Heart left ventricle (tissue), 16 donors: ENCODE measurements around the gene UPP1. TPM values are rescaled to one million over a fixed set of nuclear protein-coding genes. Genes with fewer than 3 reads are reported as not detected.

Experiments
- ATAC-seq, 4 donors: fragments of 200-7000 bp; cut with Tn5 transposase; one replicate each; pipeline ENCODE4 v1.9.1; 2020 to 2022; ENCODE audit warnings: moderate library complexity in 4 of 4, mild to moderate bottlenecking in 3 of 4, moderate number of reproducible peaks in 1 of 4
- DNase-seq, 5 donors: peaks; one replicate each; pipeline ENCODE4 v3.0.0-alpha.2; 2020
- H3K27ac ChIP-seq, 12 donors: fragments of 200-600 bp; sonication (generic) in 4 of 12; one replicate each; pipeline versions ENCODE4 v1.5.0 to v1.8.0; 2016 to 2022; ENCODE audit warnings: mild to moderate bottlenecking in 2 of 12
- H3K27me3 ChIP-seq, 9 donors: fragments of 200-600 bp; sonication (generic) in 2 of 9; one replicate each; pipeline versions ENCODE4 v1.5.1 to v1.8.0; 2016 to 2022; ENCODE audit warnings: mild to moderate bottlenecking in 3 of 9
- H3K36me3 ChIP-seq, 9 donors: fragments of 200-600 bp; sonication (generic) in 2 of 9; one replicate each; pipeline versions ENCODE4 v1.5.0 to v1.8.0; 2018 to 2022; ENCODE audit warnings: mild to moderate bottlenecking in 2 of 9
- H3K4me1 ChIP-seq, 12 donors: fragments of 200-600 bp; sonication (generic) in 4 of 12; one replicate each; pipeline versions ENCODE4 v1.5.0 to v1.8.0; 2016 to 2022; ENCODE audit warnings: mild to moderate bottlenecking in 3 of 12
- H3K4me3 ChIP-seq, 12 donors: fragments of 200-600 bp; sonication (generic) in 4 of 12; one replicate each; pipeline versions ENCODE4 v1.5.0 to v1.8.0; 2017 to 2022; ENCODE audit warnings: mild to moderate bottlenecking in 9 of 12, moderate library complexity in 4 of 12
- H3K9me3 ChIP-seq, 12 donors: fragments of 200-600 bp; sonication (generic) in 4 of 12; one replicate each; pipeline versions ENCODE4 v1.5.0 to v1.8.0; 2016 to 2022; ENCODE audit warnings: mild to moderate bottlenecking in 1 of 12
- CTCF ChIP-seq, 12 donors: fragments of 200-600 bp; sonication (generic) in 4 of 12; IDR thresholded peaks; one replicate each; pipeline versions ENCODE4 v1.5.0 to v1.8.0; 2018 to 2022; ENCODE audit warnings: antibody characterized with exemption in 12 of 12, mild to moderate bottlenecking in 5 of 12
- POLR2A ChIP-seq, 2 donors: fragments of 450-650 bp; IDR thresholded peaks; one replicate each; pipeline ENCODE4 v1.6.1; 2017; ENCODE audit warnings: antibody characterized with exemption in 2 of 2, mild to moderate bottlenecking in 2 of 2, moderate library complexity in 2 of 2
- WGBS, 4 donors: extraction: QIAGEN DNeasy Blood & Tissue Kit in 2 of 4; methylation state at CpG; one replicate each; pipeline versions ENCODE4 v1.1.5 to v1.1.7; 2013 to 2018; 5-methylcytosine and 5-hydroxymethylcytosine counted together
- intact Hi-C, 10 donors: fragments of 100-400 bp; cut with DNase I; formaldehyde crosslinking; loops; one replicate each; pipeline versions ENCODE4 v1.11.1 to v1.14.2; 2022
- polyA plus RNA-seq, 2 donors: library from polyadenylated mRNA; stranded (reverse); fragments of 200-250 nt; gene quantifications; one replicate each; pipeline ENCODE4 v1.2.3, GENCODE V29; 2013
- total RNA-seq, 9 donors: library from RNA; depleted of rRNA in 2 of 9; stranded (reverse); fragments of >200 nt in 2 of 9; fragmentation: NEBNext Ultra II Directional in 3 of 9; extraction: Animal tissue kit (Norgen Biotek cat#: 25700) in 3 of 9; gene quantifications; one replicate each; pipeline versions ENCODE4 v1.1.0 to v1.2.4, GENCODE V29; 2016 to 2023
- donor health status: ischemic (EF 13 %, LVEDD 7.1; RV severe dilation, severe dysfunction).
- donor health status: healthy with polysubstance abuse.
- donor health status: DM: no; HTN: yes; CAD: no.
- donor health status: DM: no; HTN: no; CAD: no.
- donor health status: ischemic (EF 25% LVEDD 6.9; RV normal size, moderate dysfunction).
- donor health status: ischemic (EF 25% LVEDD 5.7; RV mildly dilated, moderate dysfunction).
- donor health status: healthy.
- donor health status: DM: yes; HTN: yes; CAD: no.
- donor health status: ischemic (EF 35%, LVEDD 5.7; RV mildly dilated, moderate dysfunction).
- donor health status: nonischemic (EF 11% LVEDD 7.7; RV severe dilation, severe dysfunction).
- donor health status: DM: yes; HTN: yes; CAD: no.
- donor health status: PGD.
- donor health status: ischemic (EF 29% LVEDD 5.4; RV normal size, mild dysfunction).
- donor health status: nonischemic (EF 23%, LVEDD 6.1; RV moderate dilation, normal function).

Gene UPP1
- total and polyA plus RNA-seq, 11 donors, result 5.8 to 33.2 (median 18.8) TPM

GRCh38 chr7:48042216-48042615 lies 46.8 kb upstream of the UPP1 start:
- no peak for ATAC-seq
- H3K9me3 ChIP-seq, result no peaks in the 10 kb centered on the region
- H3K4me3 ChIP-seq, result no peak overlapping the region
- no peak overlapping the region for H3K27ac ChIP-seq
- WGBS, 4 donors, result 51 to 66% (median 60%) methylated on average over 3 of the region's 3 CpGs
- H3K4me1 ChIP-seq, result no peaks in the 10 kb centered on the region
- H3K36me3 ChIP-seq, result no peaks in the 10 kb centered on the region
- H3K27me3 ChIP-seq, result peaks cover 0 to 2% (median 0%) of the 10 kb centered on the region in 9 donors
- TF ChIP-seq CTCF (IDR thresholded peaks at IDR 0.05) (no peak), POLR2A (IDR thresholded peaks at IDR 0.05) (no peak)
- intact Hi-C loops, result no loop called here
- DNase-seq, result no peak

DNA sequence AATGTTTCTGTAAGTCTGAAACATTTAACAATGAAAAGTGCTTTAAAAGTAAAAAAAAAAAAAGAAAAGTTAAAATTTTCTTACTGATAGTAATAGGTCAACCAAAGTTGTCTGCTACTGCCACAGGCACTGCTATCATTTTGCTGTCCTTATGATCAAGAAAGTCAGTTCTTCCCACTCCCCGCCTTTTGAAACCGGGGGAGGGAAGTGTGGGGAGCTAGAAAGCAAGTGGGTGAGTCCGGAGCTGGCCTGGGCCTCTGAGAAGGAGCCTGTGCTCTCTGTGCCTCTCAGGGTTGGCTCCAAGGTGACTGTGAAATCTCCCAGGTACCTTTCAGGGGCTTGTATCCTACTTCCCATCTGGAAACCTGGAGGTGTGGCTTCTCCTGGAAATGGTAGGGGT lies 46.4 kb upstream of the UPP1 start:
- 55 to 62% (median 60%) methylated on average over 3 of the region's 3 CpGs for WGBS, 4 donors
- Histone ChIP-seq H3K4me1 (no peaks in the 10 kb centered on the region), H3K4me3 (no peak overlapping the region), H3K36me3 (no peaks in the 10 kb centered on the region), H3K27me3 (no peaks in the 10 kb centered on the region), H3K27ac (no peak overlapping the region), H3K9me3 (no peaks in the 10 kb centered on the region)
- TF ChIP-seq POLR2A (IDR thresholded peaks at IDR 0.05), result no peak
- TF ChIP-seq CTCF (IDR thresholded peaks at IDR 0.05), result no peak
- ATAC-seq, result no peak
- intact Hi-C loops, result no loop called here
- DNase-seq, result no peak

- no peaks in the 10 kb centered on the region for H3K27me3 ChIP-seq
- H3K27ac ChIP-seq, result no peak overlapping the region
- H3K36me3 ChIP-seq, result no peaks in the 10 kb centered on the region
- ATAC-seq (no peak), DNase-seq (no peak)
- H3K4me1 ChIP-seq, result no peaks in the 10 kb centered on the region
- TF ChIP-seq CTCF (IDR thresholded peaks at IDR 0.05) (no peak), POLR2A (IDR thresholded peaks at IDR 0.05) (no peak)
- no peak overlapping the region for H3K4me3 ChIP-seq
- H3K9me3 ChIP-seq, result no peaks in the 10 kb centered on the region
- WGBS, 4 donors, result 77 to 83% (median 80%) methylated on average over 9 of the region's 9 CpGs
- intact Hi-C loops, result no loop called here
These were observed 43.8 kb upstream of the UPP1 start for GRCh38 chr7:48045195-48045765.

DNA sequence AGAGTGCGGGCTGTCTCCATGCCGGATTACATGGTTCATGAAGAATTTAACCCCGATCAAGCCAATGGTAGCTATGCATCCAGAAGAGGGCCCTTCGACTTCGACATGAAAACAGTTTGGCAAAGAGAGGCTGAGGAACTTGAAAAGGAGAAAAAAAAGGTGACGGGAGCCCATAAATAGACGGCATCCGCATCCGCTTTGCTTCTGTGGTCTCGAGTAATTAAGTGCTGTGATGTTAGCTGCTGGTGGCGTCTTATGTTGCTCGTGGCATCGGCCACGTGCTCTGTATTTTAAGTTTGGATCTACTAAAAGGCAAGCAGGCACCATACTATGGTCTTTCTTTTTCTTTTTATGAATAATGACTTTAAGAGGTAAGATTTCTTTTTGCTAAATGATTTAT lies 42.6 kb upstream of the UPP1 start:
- H3K4me1 ChIP-seq, result no peaks in the 10 kb centered on the region
- ATAC-seq (no peak), DNase-seq (no peak)
- intact Hi-C loops, result no loop called here
- TF ChIP-seq POLR2A (IDR thresholded peaks at IDR 0.05) (no peak), CTCF (IDR thresholded peaks at IDR 0.05) (no peak)
- WGBS, 4 donors, result 67 to 70% (median 69%) methylated on average over 14 of the region's 14 CpGs
- no peak overlapping the region for H3K27ac ChIP-seq
- no peaks in the 10 kb centered on the region for H3K36me3 ChIP-seq
- H3K4me3 ChIP-seq, result no peak overlapping the region
- H3K9me3 ChIP-seq, result no peaks in the 10 kb centered on the region
- H3K27me3 ChIP-seq, result no peaks in the 10 kb centered on the region
